HepG2 (cell line): ENCODE results near the gene DPY19L1. TPM values are rescaled to one million over a fixed set of nuclear protein-coding genes. Genes with fewer than 3 reads are reported as not detected.

Experiments
- CERS6 ChIP-seq: sonication (generic); formaldehyde crosslinking; IDR thresholded peaks from 2 replicates; pipeline ENCODE4 v1.5.0; 2020; ENCODE audit warnings: missing genetic modification reagents
- DNMT1 ChIP-seq: sonication (generic); formaldehyde crosslinking; IDR thresholded peaks from 2 replicates; pipeline ENCODE4 v1.5.1; 2020; ENCODE audit warnings: mild to moderate bottlenecking, missing genetic modification reagents
- ELK4 ChIP-seq: sonication (generic); formaldehyde crosslinking; IDR thresholded peaks from 2 replicates; pipeline ENCODE4 v1.9.0; 2021; ENCODE audit warnings: missing genetic modification reagents, borderline replicate concordance
- HES4 ChIP-seq: sonication (generic); formaldehyde crosslinking; IDR thresholded peaks from 2 replicates; pipeline ENCODE4 v1.9.0; 2021; ENCODE audit warnings: mild to moderate bottlenecking, missing genetic modification reagents, borderline replicate concordance
- HNF1B ChIP-seq: sonication (generic); formaldehyde crosslinking; IDR thresholded peaks from 2 replicates; pipeline ENCODE4 v1.5.1; 2020; ENCODE audit warnings: mild to moderate bottlenecking, moderate library complexity, missing genetic modification reagents
- HOXA7 ChIP-seq: sonication (generic); formaldehyde crosslinking; IDR thresholded peaks from 2 replicates; pipeline ENCODE4 v1.8.1; 2022; ENCODE audit warnings: mild to moderate bottlenecking, missing genetic modification reagents, moderate library complexity
- KAT7 ChIP-seq: IDR thresholded peaks from 2 replicates; pipeline ENCODE4 v1.6.1; 2018; ENCODE audit warnings: borderline replicate concordance, missing compliant biosample characterization
- KDM6A ChIP-seq: IDR thresholded peaks from 2 replicates; pipeline ENCODE4 v1.6.1; 2016; ENCODE audit warnings: low read depth
- MXD3 ChIP-seq: IDR thresholded peaks from 2 replicates; pipeline ENCODE4 v1.6.1; 2016; ENCODE audit warnings: mild to moderate bottlenecking, missing biosample characterization, missing genetic modification reagents
- RFX3 ChIP-seq: IDR thresholded peaks from 2 replicates; pipeline ENCODE4 v1.6.1; 2016; ENCODE audit warnings: missing biosample characterization, missing genetic modification reagents
- SIN3A ChIP-seq: IDR thresholded peaks from 2 replicates; pipeline ENCODE4 v1.6.1; 2011; ENCODE audit warnings: low read depth, mild to moderate bottlenecking, control low read depth, low read length, borderline replicate concordance
- SIN3B ChIP-seq: fragments of 150-350 bp; IDR thresholded peaks from 2 replicates; pipeline ENCODE4 v1.6.1; 2014; ENCODE audit warnings: low read length
- SKIL ChIP-seq: sonication (generic); formaldehyde crosslinking; IDR thresholded peaks from 2 replicates; pipeline ENCODE4 v1.8.0; 2022; ENCODE audit warnings: missing genetic modification reagents, mild to moderate bottlenecking, moderate library complexity, borderline replicate concordance
- SOX13 ChIP-seq, 3 experiments: fragments of 450-650 bp in 1 of 3; sonication (generic) in 1 of 3; formaldehyde crosslinking in 1 of 3; IDR thresholded peaks in 2 of 3; conservative IDR thresholded peaks in 1 of 3; 2 replicates each; pipeline versions ENCODE4 v1.5.0 to v1.6.1; 2016 to 2020; ENCODE audit warnings: antibody characterized with exemption in 1 of 3, mild to moderate bottlenecking in 1 of 3, missing compliant biosample characterization in 1 of 3, missing genetic modification reagents in 1 of 3, moderate library complexity in 1 of 3
- XBP1 ChIP-seq: sonication (generic); formaldehyde crosslinking; IDR thresholded peaks from 2 replicates; pipeline ENCODE4 v1.5.0; 2020; ENCODE audit warnings: missing genetic modification reagents
- ZFP41 ChIP-seq: sonication (generic); formaldehyde crosslinking; IDR thresholded peaks from 2 replicates; pipeline ENCODE4 v1.4.0; 2020; ENCODE audit warnings: mild to moderate bottlenecking, missing genetic modification reagents, borderline replicate concordance
- ZFYVE20 ChIP-seq: sonication (generic); formaldehyde crosslinking; IDR thresholded peaks from 2 replicates; pipeline ENCODE4 v1.8.0; 2023; ENCODE audit warnings: low read depth, mild to moderate bottlenecking, moderate library complexity, missing genetic modification reagents, borderline replicate concordance
- ZNF33A ChIP-seq: sonication (generic); formaldehyde crosslinking; IDR thresholded peaks from 2 replicates; pipeline ENCODE4 v1.5.1; 2020; ENCODE audit warnings: missing genetic modification reagents, mild to moderate bottlenecking, moderate library complexity, borderline replicate concordance
- ZNF577 ChIP-seq: sonication (generic); formaldehyde crosslinking; IDR thresholded peaks from 2 replicates; pipeline ENCODE4 v1.4.0; 2020; ENCODE audit warnings: mild to moderate bottlenecking, low read depth, missing genetic modification reagents, borderline replicate concordance
- ZNF589 ChIP-seq: sonication (generic); formaldehyde crosslinking; conservative IDR thresholded peaks from 2 replicates; pipeline ENCODE4 v1.8.0; 2022; ENCODE audit warnings: mild to moderate bottlenecking, moderate library complexity, missing genetic modification reagents
- ZNF777 ChIP-seq: sonication (generic); formaldehyde crosslinking; IDR thresholded peaks from 2 replicates; pipeline ENCODE4 v1.4.0; 2020; ENCODE audit warnings: missing genetic modification reagents
- ZNF841 ChIP-seq: sonication (generic); formaldehyde crosslinking; IDR thresholded peaks from 2 replicates; pipeline ENCODE4 v1.8.1; 2023; ENCODE audit warnings: missing genetic modification reagents, borderline replicate concordance
- polyA plus RNA-seq, 8 experiments: library from polyadenylated mRNA; depleted of rRNA in 3 of 8; stranded (reverse) in 7 of 8; unstranded in 1 of 8; fragments of >200 nt; fragmentation: Illumina TruSeq in 4 of 8; extraction: Trizol in 4 of 8; gene quantifications; 2 replicates each; pipeline versions ENCODE4 v1.2.1 to v1.2.3, GENCODE V29; 2011 to 2016; ENCODE audit warnings: low read depth in 4 of 8, missing spikeins in 1 of 8, mixed read lengths in 1 of 8; ENCODE audit not compliant: insufficient read depth in 1 of 8
- total RNA-seq, 5 experiments: library from RNA; depleted of rRNA; stranded (reverse); fragments of >200 nt; fragmentation: Illumina TruSeq; extraction: Trizol; gene quantifications; 2 replicates each; pipeline ENCODE4 v1.2.3, GENCODE V29; 2016; ENCODE audit warnings: low read depth in 1 of 5

DPY19L1 gene
- total and polyA plus RNA-seq, 2 of the 13 experiments (the other 11 are each of a cell fraction or from before 2014, with no cell fraction given): 18.9 to 32.6 TPM

GRCh38 chr7:34939175-34939574, 98.1 kb downstream of the DPY19L1 start (continued):
- TF ChIP-seq CERS6 (CRISPR knock-in tag) (no peak), ZFP41 (CRISPR knock-in tag) (no peak), ZNF589 (CRISPR knock-in tag) (no peak), DNMT1 (CRISPR knock-in tag) (no peak), HES4 (CRISPR knock-in tag) (no peak), SIN3B (no peak), RFX3 (CRISPR knock-in tag) (no peak), ZNF841 (CRISPR knock-in tag) (no peak), KAT7 (CRISPR knock-in tag) (0 out of 2 replicates have a peak, but pooled peaks have one; percentile 32), XBP1 (CRISPR knock-in tag) (no peak), ELK4 (CRISPR knock-in tag) (no peak), SIN3A (no peak), KDM6A (CRISPR knock-in tag) (peak; percentile 47; the same call in 1 of the 2 replicates), ZNF777 (CRISPR knock-in tag) (no peak), ZNF33A (no peak), SOX13 (IDR thresholded peaks at IDR 0.05) (no peak), SOX13 (CRISPR knock-in tag; conservative IDR thresholded peaks at IDR 0.05 in 1 of 2, IDR thresholded peaks at IDR 0.05 in 1 of 2) (peak in 1 of 2 experiments; percentile 83; a peak in 2 of 4 replicates), HOXA7 (CRISPR knock-in tag) (no peak), MXD3 (no peak), ZNF577 (CRISPR knock-in tag) (no peak), ZFYVE20 (no peak), HNF1B (CRISPR knock-in tag) (peak; percentile 72), SKIL (CRISPR knock-in tag) (no peak)
